Astrocyte (in vitro differentiated cells and primary cell): ENCODE results near the gene CPNE7. TPM values are rescaled to one million over a fixed set of nuclear protein-coding genes. Genes with fewer than 3 reads are reported as not detected.

ENCODE experiments used
- DNase-seq: peaks from one replicate; pipeline ENCODE4 v3.0.0-alpha.2; 2010; ENCODE audit warnings: low read depth
- FAIRE-seq: peaks from 2 replicates; lab custom pipeline; 2011; peaks lifted over from hg19 to GRCh38; lab: Jason Lieb, UNC
- H2AFZ ChIP-seq: 2 replicates; pipeline ENCODE4 v1.6.0; 2012; ENCODE audit warnings: low read depth, low read length, inconsistent platforms
- H3K27ac ChIP-seq: 2 replicates; pipeline ENCODE4 v1.5.1; 2011; ENCODE audit warnings: low read depth, low read length, inconsistent platforms
- H3K27me3 ChIP-seq: 2 replicates; pipeline ENCODE4 v1.6.0; 2011; ENCODE audit warnings: low read length, inconsistent platforms; ENCODE audit not compliant: insufficient read depth
- H3K36me3 ChIP-seq: 2 replicates; pipeline ENCODE4 v1.5.1; 2011; ENCODE audit warnings: low read length, inconsistent platforms; ENCODE audit not compliant: insufficient read depth
- H3K4me1 ChIP-seq: 2 replicates; pipeline ENCODE4 v1.5.1; 2011; ENCODE audit warnings: low read length, inconsistent platforms; ENCODE audit not compliant: insufficient read depth
- H3K4me2 ChIP-seq: 2 replicates; pipeline ENCODE4 v1.6.0; 2012; ENCODE audit warnings: low read length, inconsistent platforms
- H3K4me3 ChIP-seq: 2 replicates; pipeline ENCODE4 v1.5.1; 2011; ENCODE audit warnings: low read depth, mild to moderate bottlenecking, low read length, inconsistent platforms; ENCODE audit not compliant: insufficient read depth
- H3K79me2 ChIP-seq: 2 replicates; pipeline ENCODE4 v1.6.0; 2012; ENCODE audit warnings: mild to moderate bottlenecking, low read length, inconsistent platforms; ENCODE audit not compliant: insufficient read depth
- H3K9ac ChIP-seq: 2 replicates; pipeline ENCODE4 v1.6.0; 2012; ENCODE audit warnings: mild to moderate bottlenecking, low read length, inconsistent platforms
- H3K9me3 ChIP-seq: 2 replicates; pipeline ENCODE4 v1.5.1; 2012; ENCODE audit warnings: low read depth, mild to moderate bottlenecking, low read length, inconsistent platforms; ENCODE audit not compliant: insufficient read depth
- H4K20me1 ChIP-seq: 2 replicates; pipeline ENCODE4 v1.6.0; 2012; ENCODE audit warnings: low read length, inconsistent platforms; ENCODE audit not compliant: insufficient read depth
- H3K27ac Mint-ChIP-seq: one replicate; pipeline ENCODE4 v1.8.0; 2021; ENCODE audit warnings: mild to moderate bottlenecking, mixed read lengths; ENCODE audit not compliant: unreplicated experiment
- H3K27me3 Mint-ChIP-seq: one replicate; pipeline ENCODE4 v1.8.0; 2021; ENCODE audit warnings: low read depth, mixed read lengths; ENCODE audit not compliant: unreplicated experiment
- H3K36me3 Mint-ChIP-seq: one replicate; pipeline ENCODE4 v1.8.0; 2021; ENCODE audit warnings: low read depth, mixed read lengths; ENCODE audit not compliant: unreplicated experiment
- H3K4me1 Mint-ChIP-seq: one replicate; pipeline ENCODE4 v1.8.0; 2021; ENCODE audit warnings: low read depth, mixed read lengths; ENCODE audit not compliant: unreplicated experiment
- H3K4me3 Mint-ChIP-seq: one replicate; pipeline ENCODE4 v1.8.0; 2021; ENCODE audit warnings: mild to moderate bottlenecking, moderate library complexity, mixed read lengths; ENCODE audit not compliant: unreplicated experiment
- H3K9me3 Mint-ChIP-seq: one replicate; pipeline ENCODE4 v1.8.0; 2021; ENCODE audit warnings: mild to moderate bottlenecking, mixed read lengths; ENCODE audit not compliant: unreplicated experiment
- CTCF ChIP-seq: IDR thresholded peaks from 2 replicates; pipeline ENCODE4 v1.5.1; 2011; ENCODE audit warnings: low read depth, mild to moderate bottlenecking, inconsistent platforms, low read length, moderate library complexity; ENCODE audit not compliant: insufficient read depth
- EZH2 ChIP-seq: IDR thresholded peaks from 2 replicates; pipeline ENCODE4 v1.6.1; 2012; ENCODE audit warnings: mild to moderate bottlenecking, low read length, inconsistent platforms; ENCODE audit not compliant: insufficient read depth
- total RNA-seq: library from RNA; stranded (reverse); gene quantifications from 2 replicates; pipeline ENCODE4 v1.2.1, GENCODE V29; 2021

CPNE7 gene
- total RNA-seq, 1 donor from 2014 or later: 7.5 TPM

GRCh38 chr16:89637379-89637778 is 61.8 kb downstream of the CPNE7 start:
- Mint-ChIP-seq H3K4me3 (no peak overlapping the region), H3K4me1 (peaks cover 8% of the 10 kb centered on the region), H3K9me3 (no peaks in the 10 kb centered on the region), H3K27ac (no peak overlapping the region), H3K27me3 (peaks cover 23% of the 10 kb centered on the region), H3K36me3 (no peaks in the 10 kb centered on the region)
- H3K9me3 ChIP-seq: no peaks in the 10 kb centered on the region
- TF ChIP-seq EZH2 (no peak), CTCF (no peak)
- no peaks in the 10 kb centered on the region for H3K79me2 ChIP-seq
- FAIRE-seq (no peak), DNase-seq (no peak)
- H3K36me3 ChIP-seq: no peaks in the 10 kb centered on the region
- peaks cover 2% of the 10 kb centered on the region for H4K20me1 ChIP-seq
- H3K4me3 ChIP-seq: no peak overlapping the region
- H3K4me1 ChIP-seq: peaks cover 16% of the 10 kb centered on the region
- H3K9ac ChIP-seq: no peak overlapping the region
- H3K27ac ChIP-seq: no peak overlapping the region
- no peak overlapping the region for H3K4me2 ChIP-seq
- no peak overlapping the region for H2AFZ ChIP-seq
- peaks cover 6% of the 10 kb centered on the region for H3K27me3 ChIP-seq

- Histone ChIP-seq H3K9ac (no peak overlapping the region), H4K20me1 (peaks cover 8% of the 10 kb centered on the region), H3K27me3 (peaks cover 6% of the 10 kb centered on the region), H3K27ac (no peak overlapping the region), H3K79me2 (no peaks in the 10 kb centered on the region), H2AFZ (no peak overlapping the region), H3K4me1 (peaks cover 5% of the 10 kb centered on the region), H3K36me3 (no peaks in the 10 kb centered on the region), H3K9me3 (no peaks in the 10 kb centered on the region), H3K4me2 (no peak overlapping the region), H3K4me3 (no peak overlapping the region)
- FAIRE-seq: no peak
- no peak overlapping the region for H3K4me3 Mint-ChIP-seq
- H3K4me1 Mint-ChIP-seq: peaks cover 8% of the 10 kb centered on the region
- H3K36me3 Mint-ChIP-seq: no peaks in the 10 kb centered on the region
- TF ChIP-seq CTCF: no peak
- no peak for TF ChIP-seq EZH2
- no peak for DNase-seq
- H3K27ac Mint-ChIP-seq: no peak overlapping the region
- no peaks in the 10 kb centered on the region for H3K9me3 Mint-ChIP-seq
- H3K27me3 Mint-ChIP-seq: peaks cover 18% of the 10 kb centered on the region
Observed at GRCh38 chr16:89638455-89638854, 62.9 kb downstream of the CPNE7 start.

- H3K4me1 ChIP-seq: peaks cover 3% of the 10 kb centered on the region
- H3K9ac ChIP-seq: no peak overlapping the region
- H3K27me3 ChIP-seq: peaks cover 5% of the 10 kb centered on the region
- Mint-ChIP-seq H3K27ac (no peak overlapping the region), H3K4me3 (no peak overlapping the region), H3K9me3 (no peaks in the 10 kb centered on the region), H3K27me3 (peaks cover 11% of the 10 kb centered on the region), H3K4me1 (peaks cover 8% of the 10 kb centered on the region), H3K36me3 (no peaks in the 10 kb centered on the region)
- H3K4me2 ChIP-seq: no peak overlapping the region
- no peak overlapping the region for H3K4me3 ChIP-seq
- TF ChIP-seq EZH2 (no peak), CTCF (no peak)
- H3K9me3 ChIP-seq: no peaks in the 10 kb centered on the region
- no peaks in the 10 kb centered on the region for H3K79me2 ChIP-seq
- DNase-seq (no peak), FAIRE-seq (no peak)
- H3K36me3 ChIP-seq: no peaks in the 10 kb centered on the region
- H3K27ac ChIP-seq: no peak overlapping the region
- H2AFZ ChIP-seq: no peak overlapping the region
- H4K20me1 ChIP-seq: peaks cover 6% of the 10 kb centered on the region
Observed at GRCh38 chr16:89639385-89639784, 63.8 kb downstream of the CPNE7 start.
